GM12878 (cell line): ENCODE results near the gene PDHA1. TPM values are rescaled to one million over a fixed set of nuclear protein-coding genes. Genes with fewer than 3 reads are reported as not detected.

Experiments used
- ATAC-seq: fragments of 200-7000 bp; cut with Tn5 transposase; 3 replicates; pipeline ENCODE4 v1.9.1; 2020; ENCODE audit warnings: mild to moderate bottlenecking, moderate library complexity
- BruUV-seq: library from RNA; stranded (reverse); fragments of 400-500 nt; replicated peaks from 2 replicates; lab custom pipeline; 2021; lab: Mats Ljungman, UMichigan
- CTCF ChIA-PET: fragments of 300-600 bp; sonication (Branson Sonifier 250); formaldehyde crosslinking; extraction: SDS; loops from one replicate; lab custom pipeline; 2021; ENCODE audit warnings: inconsistent platforms; lab: Yijun Ruan, JAX
- POLR2A ChIA-PET: fragments of 350-600 bp; formaldehyde crosslinking; extraction: SDS; loops from one replicate; lab custom pipeline; 2021; ENCODE audit warnings: inconsistent platforms; lab: Charles Lee
- RAD21 ChIA-PET: fragments of 300-600 bp; sonication (Branson Sonifier 250); formaldehyde crosslinking; loops from one replicate; lab custom pipeline; 2023; ENCODE audit warnings: antibody characterized with exemption; ENCODE audit not compliant: unreplicated experiment; lab: Charles Lee
- SMC1A ChIA-PET: fragments of 300-600 bp; sonication (Branson Sonifier 250); formaldehyde crosslinking; loops from one replicate; lab custom pipeline; 2023; ENCODE audit not compliant: unreplicated experiment, uncharacterized antibody; lab: Charles Lee
- DNase-seq: peaks from one replicate; pipeline ENCODE4 v3.0.0-alpha.2; 2011; ENCODE audit warnings: low read depth, low spot score
- FAIRE-seq: peaks from 3 replicates; lab custom pipeline; 2011; peaks lifted over from hg19 to GRCh38; lab: Jason Lieb, UNC
- H2AFZ ChIP-seq: 2 replicates; pipeline ENCODE4 v1.6.0; 2011; ENCODE audit warnings: low read depth, low read length, control low read depth; ENCODE audit not compliant: control insufficient read depth
- H3K27ac ChIP-seq: 2 replicates; pipeline ENCODE4 v1.5.1; 2011; ENCODE audit warnings: control low read depth; ENCODE audit not compliant: control insufficient read depth, insufficient read depth
- H3K27me3 ChIP-seq, 2 experiments: replicated peaks in 1 of 2; 2 replicates each; pipeline versions ENCODE4 v1.6.0 to v1.6.1; 2011; ENCODE audit warnings: low read length in 1 of 2; ENCODE audit not compliant: control insufficient read depth in 2 of 2, insufficient read depth in 2 of 2
- H3K36me3 ChIP-seq, 2 experiments: 2 replicates each; pipeline ENCODE4 v1.5.1; 2011; ENCODE audit warnings: low read length in 1 of 2; ENCODE audit not compliant: control insufficient read depth in 2 of 2, insufficient read depth in 2 of 2
- H3K4me1 ChIP-seq: 2 replicates; pipeline ENCODE4 v1.6.1; 2011; ENCODE audit warnings: mild to moderate bottlenecking, low read length, moderate library complexity, mixed read lengths; ENCODE audit not compliant: control insufficient read depth, insufficient read depth
- H3K4me2 ChIP-seq: 2 replicates; pipeline ENCODE4 v1.6.0; 2011; ENCODE audit warnings: control low read depth; ENCODE audit not compliant: control insufficient read depth, insufficient read depth
- H3K4me3 ChIP-seq: fragments of 200-600 bp; sonication (generic); 2 replicates; pipeline ENCODE4 v1.5.1; 2016
- H3K79me2 ChIP-seq: 2 replicates; pipeline ENCODE4 v1.6.0; 2011; ENCODE audit warnings: low read length; ENCODE audit not compliant: control insufficient read depth, insufficient read depth
- H3K9ac ChIP-seq: 2 replicates; pipeline ENCODE4 v1.8.0; 2011; ENCODE audit warnings: low read length, control low read depth, mixed read lengths; ENCODE audit not compliant: control insufficient read depth, insufficient read depth
- H3K9me3 ChIP-seq: replicated peaks from 3 replicates; pipeline ENCODE4 v1.5.1; 2011; ENCODE audit warnings: mild to moderate bottlenecking, low read length; ENCODE audit not compliant: control insufficient read depth, insufficient read depth
- H4K20me1 ChIP-seq: 2 replicates; pipeline ENCODE4 v1.6.0; 2011; ENCODE audit not compliant: control insufficient read depth, insufficient read depth
- ASH2L ChIP-seq: fragments of 300-600, 200-600 bp; sonication (generic); IDR thresholded peaks from 2 replicates; pipeline ENCODE4 v1.6.1; 2017; ENCODE audit warnings: low read depth, mild to moderate bottlenecking, borderline replicate concordance
- BACH1 ChIP-seq: fragments of 450-650 bp; IDR thresholded peaks from 2 replicates; pipeline ENCODE4 v1.6.1; 2017; ENCODE audit warnings: mild to moderate bottlenecking, borderline replicate concordance
- CBX3 ChIP-seq: fragments of 200-600 bp; sonication (generic); IDR thresholded peaks from 2 replicates; pipeline ENCODE4 v1.6.1; 2016; ENCODE audit warnings: low read depth, borderline replicate concordance
- CHD4 ChIP-seq: fragments of 200-600 bp; sonication (generic); IDR thresholded peaks from 2 replicates; pipeline ENCODE4 v1.6.1; 2016; ENCODE audit warnings: mild to moderate bottlenecking
- EED ChIP-seq: sonication (generic); IDR thresholded peaks from 2 replicates; pipeline ENCODE4 v1.6.1; 2016; ENCODE audit warnings: antibody characterized with exemption, low read depth
- EZH2 ChIP-seq: IDR thresholded peaks from 2 replicates; pipeline ENCODE4 v1.6.1; 2012; ENCODE audit warnings: low read depth, mild to moderate bottlenecking, control low read depth, inconsistent platforms, low read length, borderline replicate concordance; ENCODE audit not compliant: control insufficient read depth
- NR2C1 ChIP-seq: fragments of 450-650 bp; IDR thresholded peaks from 2 replicates; pipeline ENCODE4 v1.6.1; 2017; ENCODE audit warnings: antibody characterized with exemption, mild to moderate bottlenecking, moderate library complexity
- RB1 ChIP-seq: fragments of 450-650 bp; formaldehyde crosslinking; IDR thresholded peaks from 2 replicates; pipeline ENCODE4 v1.6.1; 2017; ENCODE audit warnings: mild to moderate bottlenecking, borderline replicate concordance
- RELA ChIP-seq: fragments of 450-650 bp; IDR thresholded peaks from 2 replicates; pipeline ENCODE4 v1.8.0; 2014; ENCODE audit warnings: borderline replicate concordance; ENCODE audit not compliant: partially characterized antibody
- SMAD5 ChIP-seq: IDR thresholded peaks from 2 replicates; pipeline ENCODE4 v1.6.1; 2016; ENCODE audit warnings: antibody characterized with exemption, low read depth
- TCF7 ChIP-seq: IDR thresholded peaks from 2 replicates; pipeline ENCODE4 v1.6.1; 2014; ENCODE audit warnings: antibody characterized with exemption, borderline replicate concordance
- ZNF24 ChIP-seq: fragments of 450-650 bp; IDR thresholded peaks from 2 replicates; pipeline ENCODE4 v1.6.1; 2017; ENCODE audit warnings: antibody characterized with exemption, mild to moderate bottlenecking
- in situ Hi-C: fragments of 300-500 bp; cut with MboI; formaldehyde crosslinking; loops from 9 replicates; pipeline ENCODE4 v1.14.3; 2018; ENCODE audit warnings: mixed read lengths
- intact Hi-C: fragments of 100-400 bp; cut with micrococcal nuclease; formaldehyde crosslinking; loops from one replicate; pipeline ENCODE4 v1.14.2; 2022; ENCODE audit not compliant: unreplicated experiment
- polyA plus RNA-seq, 11 experiments: library from polyadenylated mRNA; depleted of rRNA in 4 of 11; unstranded in 6 of 11; stranded (reverse) in 5 of 11; fragments of >200 nt; fragmentation: Nextera tagmentation in 4 of 11; fragmentation: Illumina TruSeq in 1 of 11; extraction: Ambion mirVana in 4 of 11; extraction: Trizol in 1 of 11; gene quantifications; 1 replicate in 1 of 11; 2 replicates in 10 of 11; pipeline versions ENCODE4 v1.2.1 to v1.2.3, GENCODE V29; 2011 to 2016; ENCODE audit warnings: inconsistent platforms in 2 of 11, missing spikeins in 2 of 11, low read depth in 1 of 11
- total RNA-seq, 4 experiments: library from RNA; depleted of rRNA in 3 of 4; stranded (reverse); fragments of >200 nt in 3 of 4; fragmentation: Illumina TruSeq in 1 of 4; extraction: Trizol in 1 of 4; gene quantifications; 2 replicates each; pipeline versions ENCODE4 v1.2.1 to v1.2.3, GENCODE V29; 2013 to 2021
- TF ChIP-seq, protein P1 (sequence below): IDR thresholded peaks from 2 replicates; pipeline ENCODE4 v1.6.1; 2011; ENCODE audit warnings: mild to moderate bottlenecking, low read depth, low read length, moderate library complexity; ENCODE audit not compliant: insufficient replicate concordance
- TF ChIP-seq, protein P2 (sequence below): fragments of 450-650 bp; formaldehyde crosslinking; IDR thresholded peaks from 2 replicates; pipeline ENCODE4 v1.5.0; 2022; ENCODE audit warnings: mild to moderate bottlenecking, missing genetic modification characterization
- TF ChIP-seq, protein P3 (sequence below): IDR thresholded peaks from 2 replicates; pipeline ENCODE4 v1.6.1; 2011; ENCODE audit warnings: borderline replicate concordance, low read depth, mild to moderate bottlenecking, moderate library complexity, mixed read lengths, low read length; ENCODE audit not compliant: insufficient read depth; ENCODE audit errors: extremely low read length
- TF ChIP-seq, protein P4 (sequence below): IDR thresholded peaks from 2 replicates; pipeline ENCODE4 v1.6.1; 2012; ENCODE audit warnings: low read depth, low read length, improper control_type of control experiment

PDHA1 gene
- total and polyA plus RNA-seq, 10 of the 15 experiments (the other 5 are each of a cell fraction or from before 2014, with no cell fraction given): 175 to 370 (median 270) TPM

DNA sequence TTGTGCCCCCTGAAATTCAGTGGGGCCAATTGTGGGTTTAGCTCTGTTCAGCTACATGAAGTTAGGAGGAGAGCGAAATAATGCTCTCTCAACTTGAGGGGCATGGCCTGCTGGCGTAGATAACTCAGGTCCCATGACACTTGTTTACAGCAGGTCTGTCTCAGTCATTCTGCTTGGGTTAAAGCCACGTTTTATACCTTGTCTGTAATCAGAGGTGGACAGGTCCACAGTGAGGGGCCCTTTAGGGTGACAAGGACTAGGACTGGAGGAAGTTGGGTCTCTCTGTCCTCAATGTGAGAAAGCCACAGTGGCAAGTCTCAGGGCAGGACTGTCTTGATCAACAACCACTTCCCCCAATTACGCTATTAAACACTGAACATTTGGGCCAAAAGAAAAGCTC lies 49.0 kb downstream of the PDHA1 start (continued):
- TF ChIP-seq RELA (no peak), SMAD5 (no peak), CHD4 (no peak), ASH2L (no peak)
- TF ChIP-seq, protein P1, sequence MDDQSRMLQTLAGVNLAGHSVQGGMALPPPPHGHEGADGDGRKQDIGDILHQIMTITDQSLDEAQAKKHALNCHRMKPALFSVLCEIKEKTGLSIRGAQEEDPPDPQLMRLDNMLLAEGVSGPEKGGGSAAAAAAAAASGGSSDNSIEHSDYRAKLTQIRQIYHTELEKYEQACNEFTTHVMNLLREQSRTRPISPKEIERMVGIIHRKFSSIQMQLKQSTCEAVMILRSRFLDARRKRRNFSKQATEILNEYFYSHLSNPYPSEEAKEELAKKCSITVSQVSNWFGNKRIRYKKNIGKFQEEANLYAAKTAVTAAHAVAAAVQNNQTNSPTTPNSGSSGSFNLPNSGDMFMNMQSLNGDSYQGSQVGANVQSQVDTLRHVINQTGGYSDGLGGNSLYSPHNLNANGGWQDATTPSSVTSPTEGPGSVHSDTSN: no peak
- TF ChIP-seq, protein P2, sequence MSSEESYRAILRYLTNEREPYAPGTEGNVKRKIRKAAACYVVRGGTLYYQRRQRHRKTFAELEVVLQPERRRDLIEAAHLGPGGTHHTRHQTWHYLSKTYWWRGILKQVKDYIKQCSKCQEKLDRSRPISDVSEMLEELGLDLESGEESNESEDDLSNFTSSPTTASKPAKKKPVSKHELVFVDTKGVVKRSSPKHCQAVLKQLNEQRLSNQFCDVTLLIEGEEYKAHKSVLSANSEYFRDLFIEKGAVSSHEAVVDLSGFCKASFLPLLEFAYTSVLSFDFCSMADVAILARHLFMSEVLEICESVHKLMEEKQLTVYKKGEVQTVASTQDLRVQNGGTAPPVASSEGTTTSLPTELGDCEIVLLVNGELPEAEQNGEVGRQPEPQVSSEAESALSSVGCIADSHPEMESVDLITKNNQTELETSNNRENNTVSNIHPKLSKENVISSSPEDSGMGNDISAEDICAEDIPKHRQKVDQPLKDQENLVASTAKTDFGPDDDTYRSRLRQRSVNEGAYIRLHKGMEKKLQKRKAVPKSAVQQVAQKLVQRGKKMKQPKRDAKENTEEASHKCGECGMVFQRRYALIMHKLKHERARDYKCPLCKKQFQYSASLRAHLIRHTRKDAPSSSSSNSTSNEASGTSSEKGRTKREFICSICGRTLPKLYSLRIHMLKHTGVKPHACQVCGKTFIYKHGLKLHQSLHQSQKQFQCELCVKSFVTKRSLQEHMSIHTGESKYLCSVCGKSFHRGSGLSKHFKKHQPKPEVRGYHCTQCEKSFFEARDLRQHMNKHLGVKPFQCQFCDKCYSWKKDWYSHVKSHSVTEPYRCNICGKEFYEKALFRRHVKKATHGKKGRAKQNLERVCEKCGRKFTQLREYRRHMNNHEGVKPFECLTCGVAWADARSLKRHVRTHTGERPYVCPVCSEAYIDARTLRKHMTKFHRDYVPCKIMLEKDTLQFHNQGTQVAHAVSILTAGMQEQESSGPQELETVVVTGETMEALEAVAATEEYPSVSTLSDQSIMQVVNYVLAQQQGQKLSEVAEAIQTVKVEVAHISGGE (CRISPR knock-in tag): no peak
- TF ChIP-seq, protein P3, sequence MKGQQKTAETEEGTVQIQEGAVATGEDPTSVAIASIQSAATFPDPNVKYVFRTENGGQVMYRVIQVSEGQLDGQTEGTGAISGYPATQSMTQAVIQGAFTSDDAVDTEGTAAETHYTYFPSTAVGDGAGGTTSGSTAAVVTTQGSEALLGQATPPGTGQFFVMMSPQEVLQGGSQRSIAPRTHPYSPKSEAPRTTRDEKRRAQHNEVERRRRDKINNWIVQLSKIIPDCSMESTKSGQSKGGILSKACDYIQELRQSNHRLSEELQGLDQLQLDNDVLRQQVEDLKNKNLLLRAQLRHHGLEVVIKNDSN: no peak
- TF ChIP-seq, all 136 proteins: peak for 0

DNA sequence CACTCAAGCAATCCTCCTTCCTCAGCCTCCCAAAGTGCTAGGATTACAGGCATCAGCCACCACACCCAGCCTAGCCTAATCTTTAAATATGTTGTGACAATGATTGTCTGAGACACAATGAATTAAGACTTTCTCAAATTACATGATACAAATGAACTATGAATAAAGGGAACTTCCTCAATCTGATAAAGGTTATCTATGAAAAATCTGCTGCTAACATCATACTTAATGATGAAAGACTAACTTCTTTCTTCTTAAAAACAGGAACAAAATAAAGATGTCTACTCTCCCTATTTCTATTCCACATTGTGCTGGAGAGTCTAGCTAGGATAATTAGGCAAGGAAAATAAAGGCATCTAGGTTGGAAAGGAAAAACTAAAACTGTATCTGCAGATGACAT lies 60.0 kb downstream of the PDHA1 start:
- Histone ChIP-seq H3K9me3 (no peaks in the 10 kb centered on the region), H3K9ac (no peak overlapping the region), H2AFZ (no peak overlapping the region), H3K4me2 (no peak overlapping the region), H3K27me3 (no peaks in the 10 kb centered on the region), H3K79me2 (no peaks in the 10 kb centered on the region), H3K4me1 (no peaks in the 10 kb centered on the region), H3K27ac (no peak overlapping the region), H3K4me3 (no peak overlapping the region), H3K36me3 (no peaks in the 10 kb centered on the region), H4K20me1 (no peaks in the 10 kb centered on the region)
- TF ChIP-seq, protein P4, sequence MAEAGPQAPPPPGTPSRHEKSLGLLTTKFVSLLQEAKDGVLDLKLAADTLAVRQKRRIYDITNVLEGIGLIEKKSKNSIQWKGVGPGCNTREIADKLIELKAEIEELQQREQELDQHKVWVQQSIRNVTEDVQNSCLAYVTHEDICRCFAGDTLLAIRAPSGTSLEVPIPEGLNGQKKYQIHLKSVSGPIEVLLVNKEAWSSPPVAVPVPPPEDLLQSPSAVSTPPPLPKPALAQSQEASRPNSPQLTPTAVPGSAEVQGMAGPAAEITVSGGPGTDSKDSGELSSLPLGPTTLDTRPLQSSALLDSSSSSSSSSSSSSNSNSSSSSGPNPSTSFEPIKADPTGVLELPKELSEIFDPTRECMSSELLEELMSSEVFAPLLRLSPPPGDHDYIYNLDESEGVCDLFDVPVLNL: no peak
- TF ChIP-seq CBX3: no peak
- TF ChIP-seq ZNF24: no peak
- no peak for TF ChIP-seq RB1
- TF ChIP-seq TCF7: no peak
- TF ChIP-seq BACH1: no peak
- TF ChIP-seq EED: no peak
- no peak for TF ChIP-seq EZH2
- no peak for TF ChIP-seq NR2C1
- CTCF ChIA-PET: interaction anchor here (0.5 to 1.5 kb wide), 2 partner anchors 12 to 21 kb away, joined by 4 to 5 read pairs; no protein-coding TSS in a partner anchor
- BruUV-seq: no TSS peak
- POLR2A ChIA-PET: no interaction called here
- no peak for FAIRE-seq
- ATAC-seq: no peak
- intact Hi-C loops: no loop called here
- RAD21 ChIA-PET: no interaction called here
- in situ Hi-C loops: no loop called here
- DNase-seq: no peak
- SMC1A ChIA-PET: no interaction called here
